H9 (cell line): ENCODE measurements around the gene DENND10. TPM values are rescaled to one million over a fixed set of nuclear protein-coding genes. Genes with fewer than 3 reads are reported as not detected.

ENCODE experiments used
- DNase-seq: peaks from one replicate; pipeline ENCODE4 v3.0.0-alpha.2; 2017
- H2AFZ ChIP-seq: one replicate; pipeline ENCODE4 v1.6.1; 2013; ENCODE audit warnings: mild to moderate bottlenecking, low read length, control low read depth, moderate library complexity
- H2AK5ac ChIP-seq: 2 replicates; pipeline ENCODE4 v1.6.1; 2013; ENCODE audit warnings: low read length, control low read depth, mixed read lengths; ENCODE audit not compliant: insufficient read length
- H2BK120ac ChIP-seq: one replicate; pipeline ENCODE4 v1.6.1; 2013; ENCODE audit warnings: low read depth, mild to moderate bottlenecking, low read length, control low read depth, inconsistent platforms; ENCODE audit not compliant: poor library complexity, severe bottlenecking
- H2BK12ac ChIP-seq: 2 replicates; pipeline ENCODE4 v1.6.1; 2013; ENCODE audit warnings: low read length, control low read depth, mixed read lengths, low read depth; ENCODE audit not compliant: insufficient read length
- H2BK15ac ChIP-seq: 2 replicates; pipeline ENCODE4 v1.6.1; 2013; ENCODE audit warnings: low read depth, low read length, control low read depth
- H2BK20ac ChIP-seq: one replicate; pipeline ENCODE4 v1.6.1; 2013; ENCODE audit warnings: low read depth, mild to moderate bottlenecking, low read length, control low read depth, inconsistent platforms; ENCODE audit not compliant: poor library complexity, severe bottlenecking
- H2BK5ac ChIP-seq: 2 replicates; pipeline ENCODE4 v1.6.1; 2013; ENCODE audit warnings: low read length, control low read depth, mixed read lengths; ENCODE audit not compliant: insufficient read length
- H3K14ac ChIP-seq: 2 replicates; pipeline ENCODE4 v1.6.1; 2013; ENCODE audit warnings: low read length, control low read depth; ENCODE audit not compliant: insufficient read depth
- H3K18ac ChIP-seq: 2 replicates; pipeline ENCODE4 v1.6.1; 2013; ENCODE audit warnings: low read depth, mild to moderate bottlenecking, mixed read lengths, low read length, control low read depth; ENCODE audit not compliant: insufficient read length
- H3K23ac ChIP-seq: 2 replicates; pipeline ENCODE4 v1.6.1; 2013; ENCODE audit warnings: low read length, control low read depth, mixed read lengths, low read depth; ENCODE audit not compliant: insufficient read length
- H3K23me2 ChIP-seq: 2 replicates; pipeline ENCODE4 v1.6.1; 2013; ENCODE audit warnings: low read depth, mild to moderate bottlenecking, mixed read lengths, low read length, control low read depth; ENCODE audit not compliant: insufficient read length, poor library complexity, severe bottlenecking
- H3K27ac ChIP-seq: 2 replicates; pipeline ENCODE4 v1.5.1; 2013; ENCODE audit warnings: low read length, control low read depth, mixed read lengths, low read depth; ENCODE audit not compliant: insufficient read length
- H3K27me3 ChIP-seq: 2 replicates; pipeline ENCODE4 v1.6.1; 2013; ENCODE audit warnings: low read length, control low read depth, inconsistent platforms; ENCODE audit not compliant: insufficient read depth
- H3K4ac ChIP-seq: 2 replicates; pipeline ENCODE4 v1.6.1; 2013; ENCODE audit warnings: low read depth, mild to moderate bottlenecking, control low read depth, inconsistent platforms, low read length, moderate library complexity
- H3K4me1 ChIP-seq: 2 replicates; pipeline ENCODE4 v1.6.1; 2013; ENCODE audit warnings: low read length, control low read depth, inconsistent platforms; ENCODE audit not compliant: insufficient read depth
- H3K4me2 ChIP-seq: 2 replicates; pipeline ENCODE4 v1.6.1; 2013; ENCODE audit warnings: low read length, control low read depth, mixed read lengths; ENCODE audit not compliant: insufficient read length, insufficient read depth
- H3K56ac ChIP-seq: 2 replicates; pipeline ENCODE4 v1.6.1; 2013; ENCODE audit warnings: low read depth, mild to moderate bottlenecking, mixed read lengths, low read length, control low read depth; ENCODE audit not compliant: insufficient read length
- H3K79me1 ChIP-seq: 2 replicates; pipeline ENCODE4 v1.6.1; 2013; ENCODE audit warnings: low read depth, mild to moderate bottlenecking, moderate library complexity, low read length, control low read depth, inconsistent platforms; ENCODE audit not compliant: insufficient read depth, poor library complexity, severe bottlenecking
- H3K79me2 ChIP-seq: 2 replicates; pipeline ENCODE4 v1.6.1; 2013; ENCODE audit warnings: low read length, control low read depth, inconsistent platforms; ENCODE audit not compliant: insufficient read depth
- H3K9ac ChIP-seq: 2 replicates; pipeline ENCODE4 v1.6.1; 2013; ENCODE audit warnings: low read length, control low read depth, mixed read lengths; ENCODE audit not compliant: insufficient read length; ENCODE audit errors: extremely low read depth
- H3K9me3 ChIP-seq: one replicate; pipeline ENCODE4 v1.6.1; 2013; ENCODE audit warnings: low read depth, low read length, inconsistent platforms; ENCODE audit not compliant: control insufficient read depth
- H3T11ph ChIP-seq: one replicate; pipeline ENCODE4 v1.6.1; 2013; ENCODE audit warnings: mild to moderate bottlenecking, low read length, control low read depth, inconsistent platforms
- H4K20me1 ChIP-seq: one replicate; pipeline ENCODE4 v1.6.1; 2013; ENCODE audit not compliant: control insufficient read depth, insufficient read length, insufficient read depth
- H4K5ac ChIP-seq: 2 replicates; pipeline ENCODE4 v1.6.1; 2013; ENCODE audit warnings: low read depth, mild to moderate bottlenecking, mixed read lengths, low read length, control low read depth; ENCODE audit not compliant: insufficient read length
- H4K8ac ChIP-seq: replicated peaks from 2 replicates; pipeline ENCODE4 v1.6.1; 2013; ENCODE audit warnings: low read length, control low read depth, mixed read lengths, low read depth; ENCODE audit not compliant: insufficient read length
- H4K91ac ChIP-seq: 2 replicates; pipeline ENCODE4 v1.6.1; 2013; ENCODE audit warnings: low read depth, mild to moderate bottlenecking, moderate library complexity, mixed read lengths, low read length, control low read depth; ENCODE audit not compliant: insufficient read length
- H3K27ac Mint-ChIP-seq, 3 experiments: 2 replicates in 2 of 3; 3 replicates in 1 of 3; pipeline ENCODE4 v1.8.0; 2020 to 2021; ENCODE audit warnings: mixed read lengths in 3 of 3, mild to moderate bottlenecking in 1 of 3, moderate library complexity in 1 of 3
- H3K27me3 Mint-ChIP-seq: 2 replicates; pipeline ENCODE4 v1.8.0; 2021; ENCODE audit warnings: low read depth, mild to moderate bottlenecking, moderate library complexity, mixed read lengths
- H3K36me3 Mint-ChIP-seq, 3 experiments: 2 replicates in 2 of 3; 3 replicates in 1 of 3; pipeline ENCODE4 v1.8.0; 2020 to 2021; ENCODE audit warnings: low read depth in 3 of 3, mixed read lengths in 3 of 3; ENCODE audit not compliant: insufficient read depth in 1 of 3
- H3K4me1 Mint-ChIP-seq, 2 experiments: 2 replicates each; pipeline ENCODE4 v1.8.0; 2020; ENCODE audit warnings: mixed read lengths in 2 of 2
- H3K4me3 Mint-ChIP-seq, 2 experiments: 2 replicates in 1 of 2; 3 replicates in 1 of 2; pipeline ENCODE4 v1.8.0; 2020 to 2021; ENCODE audit warnings: mild to moderate bottlenecking in 2 of 2, mixed read lengths in 2 of 2, moderate library complexity in 1 of 2
- H3K9me3 Mint-ChIP-seq, 2 experiments: 2 replicates in 1 of 2; 3 replicates in 1 of 2; pipeline ENCODE4 v1.8.0; 2020; ENCODE audit warnings: mild to moderate bottlenecking in 2 of 2, mixed read lengths in 2 of 2, moderate library complexity in 1 of 2
- CTCF ChIP-seq: fragments of 200-600 bp; sonication (generic); conservative IDR thresholded peaks from 3 replicates; pipeline ENCODE4 v1.8.0; 2021; ENCODE audit warnings: antibody characterized with exemption, mild to moderate bottlenecking
- WGBS: extraction: QIAGEN DNeasy Blood & Tissue Kit; methylation state at CpG from one replicate; pipeline ENCODE4 v1.1.7; 2013; ENCODE audit warnings: missing lambda C conversion rate, low lambda C conversion rate, mixed read lengths; ENCODE audit not compliant: insufficient read length; ENCODE audit errors: extremely low coverage; 5-methylcytosine and 5-hydroxymethylcytosine counted together
- total RNA-seq: library from RNA; stranded (reverse); gene quantifications from 2 replicates; pipeline ENCODE4 v1.2.1, GENCODE V29; 2021

The DENND10 gene
- total RNA-seq, 1 experiment from 2014 or later, result 63.2 TPM

GRCh38 chr10:119119400-119119799 lies 15.5 kb downstream of the DENND10 start:
- no peaks in the 10 kb centered on the region for H3K4me1 Mint-ChIP-seq
- no CpG with 5 or more reads among the region's 1 CpG for WGBS

More at GRCh38 chr10:119119400-119119799, 15.5 kb downstream of the DENND10 start:
- Histone ChIP-seq H2AFZ (no peak overlapping the region), H3K18ac (no peak overlapping the region), H2BK5ac (no peak overlapping the region), H3K4ac (no peak overlapping the region), H4K91ac (no peak overlapping the region), H2AK5ac (no peak overlapping the region), H2BK120ac (no peak overlapping the region), H2BK20ac (no peak overlapping the region), H3K23me2 (no peaks in the 10 kb centered on the region), H4K20me1 (no peaks in the 10 kb centered on the region), H3K23ac (no peak overlapping the region), H4K5ac (no peak overlapping the region), H3K4me1 (no peaks in the 10 kb centered on the region), H3K4me2 (no peak overlapping the region), H4K8ac (no peak overlapping the region), H3K9ac (no peak overlapping the region), H3K27ac (no peak overlapping the region), H3K79me1 (no peaks in the 10 kb centered on the region), H2BK12ac (no peak overlapping the region), H3K14ac (no peak overlapping the region), H3K79me2 (no peaks in the 10 kb centered on the region), H3K27me3 (no peaks in the 10 kb centered on the region), H3T11ph (no peak overlapping the region), H3K9me3 (no peaks in the 10 kb centered on the region), H2BK15ac (no peak overlapping the region), H3K56ac (no peak overlapping the region)
- Mint-ChIP-seq H3K36me3 (peaks cover 35 to 75% (median 71%) of the 10 kb centered on the region in 3 experiments), H3K9me3 (no peaks in the 10 kb centered on the region), H3K27ac (no peak overlapping the region), H3K27me3 (no peaks in the 10 kb centered on the region), H3K4me3 (no peak overlapping the region)
- no peak for DNase-seq
- TF ChIP-seq CTCF, result no peak
